ENCODE results near the gene ACYP2.

- TF ChIP-seq, protein P1, sequence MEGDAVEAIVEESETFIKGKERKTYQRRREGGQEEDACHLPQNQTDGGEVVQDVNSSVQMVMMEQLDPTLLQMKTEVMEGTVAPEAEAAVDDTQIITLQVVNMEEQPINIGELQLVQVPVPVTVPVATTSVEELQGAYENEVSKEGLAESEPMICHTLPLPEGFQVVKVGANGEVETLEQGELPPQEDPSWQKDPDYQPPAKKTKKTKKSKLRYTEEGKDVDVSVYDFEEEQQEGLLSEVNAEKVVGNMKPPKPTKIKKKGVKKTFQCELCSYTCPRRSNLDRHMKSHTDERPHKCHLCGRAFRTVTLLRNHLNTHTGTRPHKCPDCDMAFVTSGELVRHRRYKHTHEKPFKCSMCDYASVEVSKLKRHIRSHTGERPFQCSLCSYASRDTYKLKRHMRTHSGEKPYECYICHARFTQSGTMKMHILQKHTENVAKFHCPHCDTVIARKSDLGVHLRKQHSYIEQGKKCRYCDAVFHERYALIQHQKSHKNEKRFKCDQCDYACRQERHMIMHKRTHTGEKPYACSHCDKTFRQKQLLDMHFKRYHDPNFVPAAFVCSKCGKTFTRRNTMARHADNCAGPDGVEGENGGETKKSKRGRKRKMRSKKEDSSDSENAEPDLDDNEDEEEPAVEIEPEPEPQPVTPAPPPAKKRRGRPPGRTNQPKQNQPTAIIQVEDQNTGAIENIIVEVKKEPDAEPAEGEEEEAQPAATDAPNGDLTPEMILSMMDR (IDR thresholded peaks at IDR 0.05): no peak
- TF ChIP-seq POLR2A (IDR thresholded peaks at IDR 0.05): no peak
These were observed 67.9 kb downstream of the ACYP2 start for GRCh38 chr2:54183281-54183680.
